ENCODE measurements around the gene CCDC149.

GRCh38 chr4:24768604-24769003 lies 144.2 kb downstream of the CCDC149 start:
- TF ChIP-seq, protein P1, sequence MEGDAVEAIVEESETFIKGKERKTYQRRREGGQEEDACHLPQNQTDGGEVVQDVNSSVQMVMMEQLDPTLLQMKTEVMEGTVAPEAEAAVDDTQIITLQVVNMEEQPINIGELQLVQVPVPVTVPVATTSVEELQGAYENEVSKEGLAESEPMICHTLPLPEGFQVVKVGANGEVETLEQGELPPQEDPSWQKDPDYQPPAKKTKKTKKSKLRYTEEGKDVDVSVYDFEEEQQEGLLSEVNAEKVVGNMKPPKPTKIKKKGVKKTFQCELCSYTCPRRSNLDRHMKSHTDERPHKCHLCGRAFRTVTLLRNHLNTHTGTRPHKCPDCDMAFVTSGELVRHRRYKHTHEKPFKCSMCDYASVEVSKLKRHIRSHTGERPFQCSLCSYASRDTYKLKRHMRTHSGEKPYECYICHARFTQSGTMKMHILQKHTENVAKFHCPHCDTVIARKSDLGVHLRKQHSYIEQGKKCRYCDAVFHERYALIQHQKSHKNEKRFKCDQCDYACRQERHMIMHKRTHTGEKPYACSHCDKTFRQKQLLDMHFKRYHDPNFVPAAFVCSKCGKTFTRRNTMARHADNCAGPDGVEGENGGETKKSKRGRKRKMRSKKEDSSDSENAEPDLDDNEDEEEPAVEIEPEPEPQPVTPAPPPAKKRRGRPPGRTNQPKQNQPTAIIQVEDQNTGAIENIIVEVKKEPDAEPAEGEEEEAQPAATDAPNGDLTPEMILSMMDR (IDR thresholded peaks at IDR 0.05; ENCODE audit: control extremely low read depth in 1 of 3, insufficient read depth in 1 of 3, low read depth in 1 of 3, low read length in 3 of 3): no peak
- TF ChIP-seq CHD7 (IDR thresholded peaks at IDR 0.05; ENCODE audit: insufficient replicate concordance, low read length): no peak
- TF ChIP-seq MAX (IDR thresholded peaks at IDR 0.05): no peak
- TF ChIP-seq POLR2A (IDR thresholded peaks at IDR 0.05; ENCODE audit: control extremely low read depth in 1 of 2, low read depth in 2 of 2, low read length in 2 of 2): no peak
- no peak for TF ChIP-seq ASH2L (IDR thresholded peaks at IDR 0.05; ENCODE audit: low read length)
- TF ChIP-seq JUND (IDR thresholded peaks at IDR 0.05; ENCODE audit: low read length): no peak
- TF ChIP-seq, protein P2, sequence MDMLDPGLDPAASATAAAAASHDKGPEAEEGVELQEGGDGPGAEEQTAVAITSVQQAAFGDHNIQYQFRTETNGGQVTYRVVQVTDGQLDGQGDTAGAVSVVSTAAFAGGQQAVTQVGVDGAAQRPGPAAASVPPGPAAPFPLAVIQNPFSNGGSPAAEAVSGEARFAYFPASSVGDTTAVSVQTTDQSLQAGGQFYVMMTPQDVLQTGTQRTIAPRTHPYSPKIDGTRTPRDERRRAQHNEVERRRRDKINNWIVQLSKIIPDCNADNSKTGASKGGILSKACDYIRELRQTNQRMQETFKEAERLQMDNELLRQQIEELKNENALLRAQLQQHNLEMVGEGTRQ (IDR thresholded peaks at IDR 0.05; ENCODE audit: low read length): no peak
- no peak for TF ChIP-seq JUN (IDR thresholded peaks at IDR 0.05; ENCODE audit: low read depth, low read length)
- TF ChIP-seq, protein P3, sequence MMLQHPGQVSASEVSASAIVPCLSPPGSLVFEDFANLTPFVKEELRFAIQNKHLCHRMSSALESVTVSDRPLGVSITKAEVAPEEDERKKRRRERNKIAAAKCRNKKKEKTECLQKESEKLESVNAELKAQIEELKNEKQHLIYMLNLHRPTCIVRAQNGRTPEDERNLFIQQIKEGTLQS (IDR thresholded peaks at IDR 0.05; ENCODE audit: insufficient read depth, low read depth, low read length): no peak
- TF ChIP-seq CHD1 (IDR thresholded peaks at IDR 0.05; ENCODE audit: low read depth, low read length): no peak
